ENCODE data around the gene RPL10A. TPM values are rescaled to one million over a fixed set of nuclear protein-coding genes. Genes with fewer than 3 reads are reported as not detected.

RPL10A gene
- polyA plus RNA-seq, 3 donors, result 1,589 to 2,638 (median 2,305) TPM

GRCh38 chr6:35518566-35519312 is 50.5 kb downstream of the RPL10A start:
- 93 to 95% (median 94%) methylated on average over 6 of the region's 6 CpGs for WGBS, 3 donors
- H3K27ac ChIP-seq (ENCODE audit: low read depth, low read length), result no peak overlapping the region

- no peak overlapping the region for H3K27ac ChIP-seq (ENCODE audit: low read depth, low read length)
- WGBS, 3 donors, result 87 to 93% (median 90%) methylated on average over 9 of the region's 9 CpGs
These were observed 51.3 kb downstream of the RPL10A start for GRCh38 chr6:35519313-35520015.

Other genes starting within 250 kb of the RPL10A start
- 10 to 100 TPM; 17.2 to 25.9 (median 23.3) TPM for gene ZNF76, start 208.7 kb upstream of the RPL10A start, polyA plus RNA-seq
- 10 to 100 TPM in 1 of 3 donors, 1 to 10 TPM in 2; 4.2 to 17.3 (median 8.6) TPM for gene DEF6, start 170.6 kb upstream of the RPL10A start, polyA plus RNA-seq
- 10 to 100 TPM in 2 of 3 donors, 1 to 10 TPM in 1; 5.9 to 22.9 (median 14.3) TPM for gene PPARD, start 125.8 kb upstream of the RPL10A start, polyA plus RNA-seq
- 1 to 10 TPM; 2.9 to 4.3 (median 4.2) TPM for gene FANCE, start 16.1 kb upstream of the RPL10A start, polyA plus RNA-seq
- 10 to 100 TPM in 2 of 3 donors, 1 to 10 TPM in 1; 4.7 to 18.7 (median 16.0) TPM for gene TEAD3, start 28.7 kb downstream of the RPL10A start, polyA plus RNA-seq
- under 1 TPM in 2 of 3 donors, not detected in 1; 0.13 to 0.22 TPM for gene TULP1, start 44.5 kb downstream of the RPL10A start, polyA plus RNA-seq
- gene FKBP5, start 220.5 kb downstream of the RPL10A start, polyA plus RNA-seq, result 100 to 1,000 TPM; 111 to 356 (median 181) TPM

All from adipose tissue (tissue), 3 donors.